Liver (tissue), 9 donors: Measurements from ENCODE around the gene TMEM232. TPM values are rescaled to one million over a fixed set of nuclear protein-coding genes. Genes with fewer than 3 reads are reported as not detected.

Experiments
- DNase-seq: peaks from one replicate; pipeline ENCODE4 v3.0.0-alpha.2; 2017; ENCODE audit warnings: low spot score
- H3K27ac ChIP-seq, 2 donors: one replicate each; pipeline ENCODE4 v1.7.0; 2013; ENCODE audit warnings: inconsistent platforms in 2 of 2, low read length in 2 of 2, control low read depth in 1 of 2, low read depth in 1 of 2, mild to moderate bottlenecking in 1 of 2
- H3K27me3 ChIP-seq, 4 donors: one replicate each; pipeline versions ENCODE4 v1.6.1 to v1.7.0; 2013; ENCODE audit warnings: low read length in 3 of 4, inconsistent platforms in 1 of 4, mild to moderate bottlenecking in 1 of 4, moderate library complexity in 1 of 4; ENCODE audit not compliant: control insufficient read depth in 4 of 4, insufficient read depth in 4 of 4
- H3K36me3 ChIP-seq, 4 donors: one replicate each; pipeline versions ENCODE4 v1.6.1 to v1.7.0; 2013; ENCODE audit warnings: low read length in 3 of 4, mild to moderate bottlenecking in 3 of 4, low read depth in 1 of 4, moderate library complexity in 1 of 4; ENCODE audit not compliant: control insufficient read depth in 4 of 4, insufficient read depth in 3 of 4
- H3K4me1 ChIP-seq, 4 donors: one replicate each; pipeline versions ENCODE4 v1.6.1 to v1.7.0; 2013; ENCODE audit warnings: low read length in 3 of 4, mild to moderate bottlenecking in 3 of 4, moderate library complexity in 1 of 4; ENCODE audit not compliant: control insufficient read depth in 4 of 4, insufficient read depth in 4 of 4
- H3K4me3 ChIP-seq, 3 donors: one replicate each; pipeline versions ENCODE4 v1.6.1 to v1.7.0; 2013; ENCODE audit warnings: low read length in 3 of 3, control low read depth in 1 of 3, low read depth in 1 of 3, mild to moderate bottlenecking in 1 of 3
- H3K9ac ChIP-seq, 2 donors: one replicate each; pipeline ENCODE4 v1.7.0; 2013; ENCODE audit warnings: low read length in 2 of 2, mild to moderate bottlenecking in 2 of 2, moderate library complexity in 2 of 2, control low read depth in 1 of 2, low read depth in 1 of 2
- H3K9me3 ChIP-seq, 4 donors: one replicate each; pipeline versions ENCODE4 v1.6.1 to v1.7.0; 2013; ENCODE audit warnings: low read length in 3 of 4; ENCODE audit not compliant: control insufficient read depth in 4 of 4
- EGR1 ChIP-seq, 2 donors: IDR thresholded peaks; 2 replicates each; pipeline ENCODE4 v1.6.1; 2016 to 2018; ENCODE audit warnings: antibody characterized with exemption in 2 of 2, low read depth in 2 of 2
- FOXA1 ChIP-seq: IDR thresholded peaks from 2 replicates; pipeline ENCODE4 v1.6.1; 2016; ENCODE audit warnings: antibody characterized with exemption
- FOXA2 ChIP-seq: IDR thresholded peaks from 2 replicates; pipeline ENCODE4 v1.6.1; 2016; ENCODE audit warnings: antibody characterized with exemption
- GABPA ChIP-seq, 2 donors: IDR thresholded peaks in 1 of 2; conservative IDR thresholded peaks in 1 of 2; 2 replicates each; pipeline ENCODE4 v1.6.1; 2016; ENCODE audit warnings: antibody characterized with exemption in 2 of 2, mild to moderate bottlenecking in 1 of 2, moderate library complexity in 1 of 2
- HNF4A ChIP-seq, 2 donors: conservative IDR thresholded peaks; 2 replicates each; pipeline ENCODE4 v1.6.1; 2016; ENCODE audit warnings: antibody characterized with exemption in 2 of 2, mild to moderate bottlenecking in 2 of 2
- JUND ChIP-seq, 2 donors: IDR thresholded peaks; 2 replicates each; pipeline ENCODE4 v1.6.1; 2016; ENCODE audit warnings: antibody characterized with exemption in 2 of 2
- MAX ChIP-seq: IDR thresholded peaks from 2 replicates; pipeline ENCODE4 v1.6.1; 2016; ENCODE audit warnings: antibody characterized with exemption
- NR2F2 ChIP-seq: IDR thresholded peaks from 2 replicates; pipeline ENCODE4 v1.6.1; 2016; ENCODE audit warnings: antibody characterized with exemption
- RAD21 ChIP-seq, 2 donors: IDR thresholded peaks; 2 replicates each; pipeline ENCODE4 v1.6.1; 2016; ENCODE audit warnings: antibody characterized with exemption in 2 of 2, mild to moderate bottlenecking in 2 of 2
- RXRA ChIP-seq, 2 donors: IDR thresholded peaks; 2 replicates each; pipeline ENCODE4 v1.6.1; 2017 to 2018; ENCODE audit warnings: antibody characterized with exemption in 2 of 2, mild to moderate bottlenecking in 1 of 2
- TAF1 ChIP-seq: conservative IDR thresholded peaks from 2 replicates; pipeline ENCODE4 v1.6.1; 2016; ENCODE audit warnings: antibody characterized with exemption, mild to moderate bottlenecking
- YY1 ChIP-seq: IDR thresholded peaks from 2 replicates; pipeline ENCODE4 v1.6.1; 2016; ENCODE audit warnings: antibody characterized with exemption, mild to moderate bottlenecking
- WGBS: extraction: QIAGEN DNeasy Blood & Tissue Kit; methylation state at CpG from one replicate; pipeline ENCODE4 v1.1.7; 2013; 5-methylcytosine and 5-hydroxymethylcytosine counted together
- polyA plus RNA-seq, 2 donors: library from polyadenylated mRNA; stranded (reverse) in 1 of 2; unstranded in 1 of 2; fragments of 200-250 nt in 1 of 2; fragments of >200 nt in 1 of 2; fragmentation: Nextera tagmentation in 1 of 2; extraction: Ambion mirVana in 1 of 2; gene quantifications; one replicate each; pipeline versions ENCODE4 v1.2.1 to v1.2.3, GENCODE V29; 2013 to 2015
- total RNA-seq, 2 donors: library from RNA; depleted of rRNA; stranded (reverse); fragments of >200 nt; gene quantifications; one replicate each; pipeline ENCODE4 v1.2.3, GENCODE V29; 2014
- TF ChIP-seq, protein P1 (sequence below): IDR thresholded peaks from 2 replicates; pipeline ENCODE4 v1.6.1; 2016; ENCODE audit warnings: antibody characterized with exemption
- TF ChIP-seq, protein P2 (sequence below): IDR thresholded peaks from 2 replicates; pipeline ENCODE4 v1.6.1; 2016; ENCODE audit warnings: antibody characterized with exemption, mild to moderate bottlenecking
- TF ChIP-seq, protein P3 (sequence below): fragments of 150-350 bp; IDR thresholded peaks from 2 replicates; pipeline ENCODE4 v1.5.1; 2017; ENCODE audit warnings: improper control_type of control experiment, low read depth, low read length; ENCODE audit not compliant: missing input control
- donor health status: healthy.
- donor health status: healthy.
- donor health status: healthy.
- donor health status: healthy.
- donor health status: healthy.

Gene TMEM232
- total and polyA plus RNA-seq, 4 donors = 0.39 to 2.5 (median 1.0) TPM

- no peak overlapping the region for H3K27ac ChIP-seq
- no peaks in the 10 kb centered on the region for H3K9me3 ChIP-seq
- no peak overlapping the region for H3K4me3 ChIP-seq
- peaks cover 0 to 28% (median 15%) of the 10 kb centered on the region in 4 donors for H3K36me3 ChIP-seq
- DNase-seq = no peak
- no peak overlapping the region for H3K9ac ChIP-seq
- TF ChIP-seq RAD21 (IDR thresholded peaks at IDR 0.05) (peak in 1 of 2 donors; percentile 5), YY1 (peak; percentile 33), GABPA (IDR thresholded peaks at IDR 0.05 in 1 of 2, conservative IDR thresholded peaks at IDR 0.05 in 1 of 2) (no peak), NR2F2 (no peak), FOXA1 (no peak), TAF1 (no peak), HNF4A (conservative IDR thresholded peaks at IDR 0.05) (peak; percentile 11 to 54), JUND (IDR thresholded peaks at IDR 0.05) (peak in 1 of 2 donors; percentile 11), MAX (no peak), FOXA2 (no peak), RXRA (IDR thresholded peaks at IDR 0.05) (peak in 1 of 2 donors; percentile 34)
- TF ChIP-seq, protein P1, sequence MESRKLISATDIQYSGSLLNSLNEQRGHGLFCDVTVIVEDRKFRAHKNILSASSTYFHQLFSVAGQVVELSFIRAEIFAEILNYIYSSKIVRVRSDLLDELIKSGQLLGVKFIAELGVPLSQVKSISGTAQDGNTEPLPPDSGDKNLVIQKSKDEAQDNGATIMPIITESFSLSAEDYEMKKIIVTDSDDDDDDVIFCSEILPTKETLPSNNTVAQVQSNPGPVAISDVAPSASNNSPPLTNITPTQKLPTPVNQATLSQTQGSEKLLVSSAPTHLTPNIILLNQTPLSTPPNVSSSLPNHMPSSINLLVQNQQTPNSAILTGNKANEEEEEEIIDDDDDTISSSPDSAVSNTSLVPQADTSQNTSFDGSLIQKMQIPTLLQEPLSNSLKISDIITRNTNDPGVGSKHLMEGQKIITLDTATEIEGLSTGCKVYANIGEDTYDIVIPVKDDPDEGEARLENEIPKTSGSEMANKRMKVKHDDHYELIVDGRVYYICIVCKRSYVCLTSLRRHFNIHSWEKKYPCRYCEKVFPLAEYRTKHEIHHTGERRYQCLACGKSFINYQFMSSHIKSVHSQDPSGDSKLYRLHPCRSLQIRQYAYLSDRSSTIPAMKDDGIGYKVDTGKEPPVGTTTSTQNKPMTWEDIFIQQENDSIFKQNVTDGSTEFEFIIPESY = no peak
- TF ChIP-seq, protein P2, sequence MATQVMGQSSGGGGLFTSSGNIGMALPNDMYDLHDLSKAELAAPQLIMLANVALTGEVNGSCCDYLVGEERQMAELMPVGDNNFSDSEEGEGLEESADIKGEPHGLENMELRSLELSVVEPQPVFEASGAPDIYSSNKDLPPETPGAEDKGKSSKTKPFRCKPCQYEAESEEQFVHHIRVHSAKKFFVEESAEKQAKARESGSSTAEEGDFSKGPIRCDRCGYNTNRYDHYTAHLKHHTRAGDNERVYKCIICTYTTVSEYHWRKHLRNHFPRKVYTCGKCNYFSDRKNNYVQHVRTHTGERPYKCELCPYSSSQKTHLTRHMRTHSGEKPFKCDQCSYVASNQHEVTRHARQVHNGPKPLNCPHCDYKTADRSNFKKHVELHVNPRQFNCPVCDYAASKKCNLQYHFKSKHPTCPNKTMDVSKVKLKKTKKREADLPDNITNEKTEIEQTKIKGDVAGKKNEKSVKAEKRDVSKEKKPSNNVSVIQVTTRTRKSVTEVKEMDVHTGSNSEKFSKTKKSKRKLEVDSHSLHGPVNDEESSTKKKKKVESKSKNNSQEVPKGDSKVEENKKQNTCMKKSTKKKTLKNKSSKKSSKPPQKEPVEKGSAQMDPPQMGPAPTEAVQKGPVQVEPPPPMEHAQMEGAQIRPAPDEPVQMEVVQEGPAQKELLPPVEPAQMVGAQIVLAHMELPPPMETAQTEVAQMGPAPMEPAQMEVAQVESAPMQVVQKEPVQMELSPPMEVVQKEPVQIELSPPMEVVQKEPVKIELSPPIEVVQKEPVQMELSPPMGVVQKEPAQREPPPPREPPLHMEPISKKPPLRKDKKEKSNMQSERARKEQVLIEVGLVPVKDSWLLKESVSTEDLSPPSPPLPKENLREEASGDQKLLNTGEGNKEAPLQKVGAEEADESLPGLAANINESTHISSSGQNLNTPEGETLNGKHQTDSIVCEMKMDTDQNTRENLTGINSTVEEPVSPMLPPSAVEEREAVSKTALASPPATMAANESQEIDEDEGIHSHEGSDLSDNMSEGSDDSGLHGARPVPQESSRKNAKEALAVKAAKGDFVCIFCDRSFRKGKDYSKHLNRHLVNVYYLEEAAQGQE = no peak
- H3K4me1 ChIP-seq = peaks cover 0 to 8% (median 0%) of the 10 kb centered on the region in 4 donors
- H3K27me3 ChIP-seq = no peaks in the 10 kb centered on the region
- 34% methylated on average over 1 of the region's 1 CpG for WGBS
Measured at GRCh38 chr5:110760158-110760557, 33.7 kb upstream of the TMEM232 start.

GRCh38 chr5:110757118-110757729 lies 30.8 kb upstream of the TMEM232 start:
- Histone ChIP-seq H3K27me3 (no peaks in the 10 kb centered on the region), H3K9ac (no peak overlapping the region), H3K36me3 (peaks cover 1 to 31% (median 12%) of the 10 kb centered on the region in 4 donors), H3K27ac (no peak overlapping the region), H3K4me1 (peaks cover 0 to 8% (median 0%) of the 10 kb centered on the region in 4 donors), H3K9me3 (no peaks in the 10 kb centered on the region), H3K4me3 (no peak overlapping the region)
- WGBS = 51% methylated on average over 4 of the region's 4 CpGs
- TF ChIP-seq RAD21 (IDR thresholded peaks at IDR 0.05) = peak; percentile 77 to 83
- no peak for TF ChIP-seq EGR1 (IDR thresholded peaks at IDR 0.05; ENCODE audit: low read depth in 2 of 2)
- no peak for TF ChIP-seq HNF4A (conservative IDR thresholded peaks at IDR 0.05)
- TF ChIP-seq, protein P3, sequence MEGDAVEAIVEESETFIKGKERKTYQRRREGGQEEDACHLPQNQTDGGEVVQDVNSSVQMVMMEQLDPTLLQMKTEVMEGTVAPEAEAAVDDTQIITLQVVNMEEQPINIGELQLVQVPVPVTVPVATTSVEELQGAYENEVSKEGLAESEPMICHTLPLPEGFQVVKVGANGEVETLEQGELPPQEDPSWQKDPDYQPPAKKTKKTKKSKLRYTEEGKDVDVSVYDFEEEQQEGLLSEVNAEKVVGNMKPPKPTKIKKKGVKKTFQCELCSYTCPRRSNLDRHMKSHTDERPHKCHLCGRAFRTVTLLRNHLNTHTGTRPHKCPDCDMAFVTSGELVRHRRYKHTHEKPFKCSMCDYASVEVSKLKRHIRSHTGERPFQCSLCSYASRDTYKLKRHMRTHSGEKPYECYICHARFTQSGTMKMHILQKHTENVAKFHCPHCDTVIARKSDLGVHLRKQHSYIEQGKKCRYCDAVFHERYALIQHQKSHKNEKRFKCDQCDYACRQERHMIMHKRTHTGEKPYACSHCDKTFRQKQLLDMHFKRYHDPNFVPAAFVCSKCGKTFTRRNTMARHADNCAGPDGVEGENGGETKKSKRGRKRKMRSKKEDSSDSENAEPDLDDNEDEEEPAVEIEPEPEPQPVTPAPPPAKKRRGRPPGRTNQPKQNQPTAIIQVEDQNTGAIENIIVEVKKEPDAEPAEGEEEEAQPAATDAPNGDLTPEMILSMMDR = peak; percentile 65
- no peak for DNase-seq
